H1 (cell line): ENCODE data around the gene LMX1B. TPM values are rescaled to one million over a fixed set of nuclear protein-coding genes. Genes with fewer than 3 reads are reported as not detected.

Source experiments
- BACH1 ChIP-seq: IDR thresholded peaks from 2 replicates; pipeline ENCODE4 v1.6.1; 2012; ENCODE audit warnings: low read length, improper control_type of control experiment
- CTCF ChIP-seq, 3 experiments: IDR thresholded peaks; 1 replicate in 2 of 3; 2 replicates in 1 of 3; pipeline versions ENCODE4 v1.5.1 to v1.6.1; 2011; ENCODE audit warnings: low read length in 3 of 3, mild to moderate bottlenecking in 3 of 3, inconsistent platforms in 2 of 3, low read depth in 1 of 3, moderate library complexity in 1 of 3; ENCODE audit not compliant: insufficient read depth in 1 of 3; ENCODE audit errors: control extremely low read depth in 1 of 3
- EZH2 ChIP-seq: fragments of 200-600 bp; sonication (generic); IDR thresholded peaks from 2 replicates; pipeline ENCODE4 v1.7.1; 2012; ENCODE audit warnings: low read depth, mild to moderate bottlenecking, moderate library complexity, low read length, inconsistent platforms; ENCODE audit not compliant: severe bottlenecking
- KDM4A ChIP-seq: IDR thresholded peaks from one replicate; pipeline ENCODE4 v1.7.1; 2012; ENCODE audit warnings: low read depth, mild to moderate bottlenecking, moderate library complexity, low read length, inconsistent platforms; ENCODE audit not compliant: severe bottlenecking
- MAFK ChIP-seq: IDR thresholded peaks from 2 replicates; pipeline ENCODE4 v1.6.1; 2012; ENCODE audit warnings: low read depth, mild to moderate bottlenecking, improper control_type of control experiment, low read length
- RAD21 ChIP-seq, 2 experiments: IDR thresholded peaks in 1 of 2; conservative IDR thresholded peaks in 1 of 2; 2 replicates each; pipeline ENCODE4 v1.6.1; 2011; ENCODE audit warnings: low read depth in 2 of 2, low read length in 2 of 2, improper control_type of control experiment in 1 of 2, inconsistent platforms in 1 of 2, mild to moderate bottlenecking in 1 of 2, moderate library complexity in 1 of 2
- RXRA ChIP-seq: IDR thresholded peaks from 2 replicates; pipeline ENCODE4 v1.6.1; 2011; ENCODE audit warnings: low read depth, mild to moderate bottlenecking, low read length, moderate library complexity; ENCODE audit not compliant: insufficient read depth
- SIRT6 ChIP-seq: IDR thresholded peaks from one replicate; pipeline ENCODE4 v1.7.1; 2012; ENCODE audit warnings: low read length, inconsistent platforms
- TBP ChIP-seq: IDR thresholded peaks from 2 replicates; pipeline ENCODE4 v1.6.1; 2011; ENCODE audit warnings: low read depth, low read length, improper control_type of control experiment
- USF2 ChIP-seq: IDR thresholded peaks from 2 replicates; pipeline ENCODE4 v1.6.1; 2011; ENCODE audit warnings: low read length, improper control_type of control experiment
- polyA plus RNA-seq, 7 experiments: library from polyadenylated mRNA; depleted of rRNA in 3 of 7; stranded (reverse) in 5 of 7; unstranded in 2 of 7; fragments of >200 nt in 5 of 7; fragments of 200-250 nt in 2 of 7; gene quantifications; 1 replicate in 5 of 7; 2 replicates in 1 of 7; 4 replicates in 1 of 7; pipeline versions ENCODE4 v1.2.1 to v1.2.3, GENCODE V29; 2011 to 2013; ENCODE audit warnings: missing spikeins in 2 of 7, mixed read lengths in 2 of 7
- total RNA-seq: library from RNA; stranded (reverse); fragmentation: NEBNext Ultra II Directional; extraction: Animal tissue kit (Norgen Biotek cat#: 25700); gene quantifications from 2 replicates; pipeline ENCODE4 v1.2.1, GENCODE V29; 2021

Gene LMX1B
- total and polyA plus RNA-seq, 2 of the 8 experiments (the other 6 are each of a cell fraction or from before 2014, with no cell fraction given) = 0.09 to 0.37 TPM

- no peak for TF ChIP-seq KDM4A
- peak; percentile 27 to 46; a peak in 3 of 4 replicates for TF ChIP-seq RAD21 (IDR thresholded peaks at IDR 0.05 in 1 of 2, conservative IDR thresholded peaks at IDR 0.05 in 1 of 2; ENCODE audit: low read depth in 2 of 2, low read length in 2 of 2)
- TF ChIP-seq CTCF (IDR thresholded peaks at IDR 0.05; ENCODE audit: control extremely low read depth in 1 of 3, insufficient read depth in 1 of 3, low read depth in 1 of 3, low read length in 3 of 3) = peak; percentile 50 to 70 (median 63)
- no peak for TF ChIP-seq USF2
- TF ChIP-seq RXRA = no peak
- TF ChIP-seq TBP = no peak
- no peak for TF ChIP-seq SIRT6
- no peak for TF ChIP-seq EZH2
- TF ChIP-seq BACH1 = no peak
- no peak for TF ChIP-seq MAFK
Measured at GRCh38 chr9:126599047-126599650, 14.6 kb upstream of the LMX1B start (continued).
